ENCODE data around the gene COPS6.

COPS6 gene

DNA sequence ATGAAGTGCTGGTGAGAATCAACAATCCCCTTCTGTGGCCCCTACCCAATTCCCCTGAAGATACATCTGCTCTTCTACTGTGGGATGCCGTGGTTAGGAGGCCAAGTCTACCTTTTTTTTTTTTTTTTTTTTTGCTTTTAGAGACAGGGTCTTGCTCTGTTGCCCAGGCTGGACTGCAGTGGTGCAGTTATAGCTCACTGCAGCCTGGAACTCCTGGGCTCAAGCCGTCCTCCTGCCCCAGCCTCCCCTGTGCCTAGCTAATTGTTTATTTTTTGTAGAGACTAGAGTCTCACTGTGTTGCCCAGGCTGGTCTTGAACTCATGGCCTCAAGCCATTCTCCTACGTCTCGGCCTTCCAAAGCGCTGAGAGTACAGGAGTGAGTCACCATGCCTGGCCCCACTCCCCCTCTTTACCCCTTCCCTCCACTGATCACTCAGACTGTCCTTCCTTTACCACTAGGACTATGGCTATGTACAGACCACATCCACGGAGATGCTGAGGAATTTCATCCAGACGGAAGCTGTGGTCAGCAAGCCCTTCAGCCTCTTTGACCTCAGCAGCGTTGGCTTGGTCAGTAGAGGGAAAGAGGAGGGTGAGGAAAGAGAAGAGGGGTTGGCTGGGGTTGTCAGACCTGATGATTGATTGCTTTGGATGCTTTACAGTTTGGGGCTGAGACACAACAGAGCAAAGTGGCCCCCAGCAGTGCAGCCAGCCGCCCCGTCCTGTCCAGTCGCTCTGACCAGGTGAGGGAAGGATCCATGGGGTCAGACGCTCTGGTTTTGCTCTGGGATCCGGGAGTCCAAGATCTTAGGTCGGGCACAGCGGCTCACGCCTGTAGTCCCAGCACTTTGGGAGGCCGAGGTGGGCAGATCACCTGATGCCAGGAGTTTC, 14.4 kb downstream of the COPS6 start:
- no peak for DNase-seq

- DNase-seq: no peak
Observed at GRCh38 chr7:100105534-100105933, 16.8 kb downstream of the COPS6 start.

DNA sequence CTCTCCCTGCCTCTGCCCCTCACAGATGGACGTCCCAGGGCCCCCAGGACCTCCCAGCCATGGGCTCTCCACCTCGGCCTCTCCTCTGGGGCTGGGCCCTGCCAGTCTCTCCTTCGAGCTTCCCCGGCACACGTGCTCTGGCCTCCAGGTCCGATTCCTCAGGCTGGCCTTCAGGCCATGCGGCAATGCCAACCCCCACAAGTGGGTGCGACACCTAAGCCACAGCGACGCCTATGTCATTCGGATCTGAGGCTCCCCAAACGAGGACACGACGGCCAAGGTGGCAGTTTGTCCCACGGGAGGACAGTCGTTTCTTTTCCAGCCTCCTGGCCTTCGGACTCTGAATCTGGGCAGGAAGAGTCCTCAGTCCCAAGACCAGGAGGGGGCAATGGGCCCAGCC, 17.9 kb downstream of the COPS6 start:
- no peak for DNase-seq

DNA sequence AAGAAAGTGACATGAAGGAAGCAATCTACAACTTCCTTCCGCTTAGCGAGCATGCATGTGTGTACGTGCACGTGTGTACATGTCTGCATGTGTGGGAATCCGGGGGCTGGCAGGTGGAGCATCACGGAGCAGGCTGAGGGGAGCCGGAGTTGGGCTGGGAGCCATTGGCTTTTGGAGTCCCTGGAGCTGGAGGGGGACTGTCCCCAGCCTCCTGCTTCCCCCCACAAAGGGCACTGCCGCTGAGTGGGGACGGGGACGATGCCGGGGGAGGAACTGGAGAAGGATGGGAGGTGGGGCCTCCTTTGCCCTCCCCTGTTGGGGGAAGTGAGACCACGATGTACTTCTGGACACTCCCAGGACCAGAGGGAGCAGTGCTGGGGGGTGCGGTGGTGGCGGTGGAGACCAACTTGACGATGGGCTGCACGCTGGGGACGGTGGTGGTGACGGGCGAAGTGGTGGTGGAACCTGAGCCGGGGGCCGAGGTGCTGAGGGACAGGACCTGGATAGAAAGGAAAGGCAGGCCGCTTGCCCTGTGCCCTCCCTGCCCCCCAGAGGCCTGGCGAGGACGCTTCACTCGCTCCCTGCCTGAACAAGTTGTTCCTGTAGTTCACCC, 18.5 kb downstream of the COPS6 start:
- no peak for DNase-seq

GRCh38 chr7:100107890-100108289, 19.1 kb downstream of the COPS6 start:
- no peak for DNase-seq

- no peak for DNase-seq
Observed at GRCh38 chr7:100109521-100110163, 20.9 kb downstream of the COPS6 start.

GRCh38 chr7:100111156-100111555, 22.4 kb downstream of the COPS6 start:
- no peak for DNase-seq

DNA sequence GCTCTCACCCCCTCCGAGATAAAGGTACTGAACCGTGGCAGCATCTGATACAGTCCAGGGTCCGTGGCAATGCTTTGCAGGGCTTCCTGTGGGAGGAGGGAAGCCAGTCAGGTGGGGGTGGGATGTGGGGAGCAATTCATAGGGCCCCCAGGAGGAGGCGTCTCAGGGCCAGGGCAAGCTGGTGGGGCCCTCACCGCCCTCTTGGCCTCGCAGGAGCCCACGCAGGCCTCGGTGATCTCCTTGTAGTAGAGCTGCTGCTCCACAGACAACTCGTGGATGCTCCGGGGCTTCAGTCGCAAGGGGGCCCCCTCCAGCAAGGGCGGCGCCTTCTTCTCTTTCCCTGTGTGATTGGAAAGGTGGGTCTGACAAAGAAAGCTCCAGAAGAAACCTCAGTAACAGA, 23.1 kb downstream of the COPS6 start:
- DNase-seq: no peak

DNA sequence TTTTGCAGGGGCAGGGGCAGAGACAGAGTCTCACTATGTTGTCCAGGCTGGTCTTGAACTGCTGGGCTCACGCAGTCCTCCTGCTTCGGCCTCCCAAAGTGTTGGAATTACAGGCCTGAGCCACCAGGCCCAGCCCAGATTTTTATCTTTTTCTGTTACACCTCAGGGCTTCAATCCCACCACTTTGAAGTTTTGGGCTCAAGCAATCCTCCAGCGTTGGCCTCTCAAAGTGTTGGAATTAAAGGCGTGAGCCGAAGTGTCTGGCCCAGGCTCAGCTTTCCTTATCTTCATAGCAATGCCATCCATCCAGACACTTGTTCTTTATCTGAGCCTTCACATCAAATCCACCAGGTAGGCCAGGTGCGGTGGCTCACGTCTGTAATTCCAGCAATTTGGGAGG, 26.3 kb downstream of the COPS6 start:
- no peak for DNase-seq

DNA sequence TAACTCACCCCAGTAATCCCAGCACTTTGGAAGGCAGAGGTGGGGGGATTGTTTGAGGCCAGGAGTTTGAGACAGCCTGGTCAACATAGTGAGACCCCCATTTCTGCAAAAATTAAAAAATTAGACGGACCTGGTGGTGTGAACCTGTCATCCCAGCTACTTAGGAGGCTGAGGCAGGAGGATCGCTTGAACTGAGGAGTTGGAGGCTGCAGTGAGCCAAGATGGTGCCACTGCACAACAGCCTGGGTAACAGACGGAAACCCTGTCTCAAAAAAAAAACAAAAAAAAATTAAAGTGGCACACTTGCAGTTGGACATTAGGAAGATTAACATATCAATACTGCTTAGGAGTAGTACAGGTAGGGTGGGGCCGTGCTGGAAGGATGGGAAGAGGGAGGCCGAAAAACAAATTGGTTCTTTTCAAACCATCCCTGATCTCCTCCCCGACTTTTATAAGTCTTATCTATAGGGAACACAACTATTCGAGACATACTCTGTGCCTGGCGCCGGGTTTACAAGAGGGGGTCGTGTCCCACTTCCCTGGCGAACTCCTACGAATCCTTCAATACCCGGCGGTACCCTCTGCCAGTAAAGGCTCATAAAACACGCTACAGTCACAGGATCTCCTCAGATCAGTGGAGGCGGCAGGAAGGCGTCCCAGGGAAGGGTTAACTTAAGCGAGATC, 29.8 kb downstream of the COPS6 start:
- DNase-seq: peak; percentile 65

- DNase-seq: peak; percentile 99
Observed at GRCh38 chr7:100119072-100119969, 30.6 kb downstream of the COPS6 start, which contains the start of the genes CNPY4 and TAF6. TSS of gene CNPY4 (plus strand) at chr7:100119634. CDS start at chr7:100119745, 111 bp downstream. TSS of gene TAF6 (minus strand) at chr7:100119358. CDS start at chr7:100114209, 5,149 bp downstream.

- DNase-seq: peak; percentile 79
Observed at GRCh38 chr7:100119970-100120732, 31.4 kb downstream of the COPS6 start.

- DNase-seq: peak; percentile 48
Observed at GRCh38 chr7:100120733-100121036, 31.9 kb downstream of the COPS6 start.

GRCh38 chr7:100122067-100122466, 33.3 kb downstream of the COPS6 start:
- peak; percentile 21 for DNase-seq

GRCh38 chr7:100122568-100122967, 33.8 kb downstream of the COPS6 start:
- peak; percentile 92 for DNase-seq

DNA sequence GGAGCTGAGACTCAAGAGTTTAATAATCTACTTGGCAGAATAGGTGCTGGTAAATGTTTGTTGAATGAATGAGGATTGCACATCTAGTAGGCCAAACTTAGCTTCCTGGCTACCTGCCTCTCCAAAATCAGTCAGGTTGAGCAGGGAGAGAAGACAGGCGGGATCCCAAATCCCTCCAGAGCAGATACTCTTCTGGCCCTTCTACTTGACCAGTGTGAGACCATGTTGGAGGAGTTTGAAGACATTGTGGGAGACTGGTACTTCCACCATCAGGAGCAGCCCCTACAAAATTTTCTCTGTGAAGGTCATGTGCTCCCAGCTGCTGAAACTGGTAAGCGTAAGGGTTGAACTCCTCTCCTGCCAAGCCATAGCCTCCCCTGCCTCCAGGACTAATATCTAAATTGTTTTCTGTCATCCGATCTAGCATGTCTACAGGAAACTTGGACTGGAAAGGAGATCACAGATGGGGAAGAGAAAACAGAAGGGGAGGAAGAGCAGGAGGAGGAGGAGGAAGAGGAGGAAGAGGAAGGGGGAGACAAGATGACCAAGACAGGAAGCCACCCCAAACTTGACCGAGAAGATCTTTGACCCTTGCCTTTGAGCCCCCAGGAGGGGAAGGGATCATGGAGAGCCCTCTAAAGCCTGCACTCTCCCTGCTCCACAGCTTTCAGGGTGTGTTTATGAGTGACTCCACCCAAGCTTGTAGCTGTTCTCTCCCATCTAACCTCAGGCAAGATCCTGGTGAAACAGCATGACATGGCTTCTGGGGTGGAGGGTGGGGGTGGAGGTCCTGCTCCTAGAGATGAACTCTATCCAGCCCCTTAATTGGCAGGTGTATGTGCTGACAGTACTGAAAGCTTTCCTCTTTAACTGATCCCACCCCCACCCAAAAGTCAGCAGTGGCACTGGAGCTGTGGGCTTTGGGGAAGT, 35.8 kb downstream of the COPS6 start:
- peak; percentile 76 for DNase-seq

- no peak for DNase-seq
Observed at GRCh38 chr7:100126239-100126930, 37.6 kb downstream of the COPS6 start.

- peak; percentile 97 for DNase-seq
Observed at GRCh38 chr7:100126931-100127865, 38.4 kb downstream of the COPS6 start, which contains the start of gene MBLAC1. TSS of gene MBLAC1 (plus strand) at chr7:100126967. CDS start at chr7:100127396, 429 bp downstream.

Data from hematopoietic multipotent progenitor cell treated with erythropoietin and hydrocortisone succinate and interleukin-3 and kit ligand, for 6 days (in vitro differentiated cells).